Measurements from ENCODE around the gene C4BPA.

DNA sequence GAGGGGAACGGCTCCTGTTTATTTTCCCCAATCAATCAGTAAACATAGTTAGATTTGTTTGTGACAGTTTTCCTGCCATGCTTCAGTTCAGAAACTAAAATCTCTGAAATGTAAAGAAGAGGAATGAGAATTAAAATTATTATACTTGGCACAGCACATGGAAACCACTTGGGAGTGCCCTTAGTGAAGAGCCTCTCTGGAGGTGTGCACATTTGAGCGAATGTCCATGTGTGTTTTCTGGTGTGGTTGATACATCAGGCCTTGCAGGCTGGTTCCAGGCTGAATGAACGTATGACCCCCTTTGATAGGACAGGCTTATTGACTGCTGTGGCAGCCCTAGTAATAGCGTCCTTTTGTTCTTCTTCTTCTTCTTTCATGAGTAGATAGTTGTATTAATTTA, 27.1 kb downstream of the C4BPA start:
- TF ChIP-seq SUZ12 (IDR thresholded peaks at IDR 0.05; ENCODE audit: extremely low read depth, insufficient read depth, insufficient read length), result no peak
- TF ChIP-seq ZNF274 (IDR thresholded peaks at IDR 0.05; ENCODE audit: low read depth, low read length), result no peak
